HFF-Myc (cell line): ENCODE results near the gene VENTX.

Experiments used
- DNase-seq: peaks from one replicate; pipeline ENCODE4 v3.0.0-alpha.2; 2011; ENCODE audit warnings: low read depth; ENCODE audit errors: extremely low read depth
- H3K4me3 ChIP-seq: replicated peaks from 2 replicates; pipeline ENCODE4 v1.5.1; 2011; ENCODE audit warnings: low read depth, mild to moderate bottlenecking, control low read depth, low read length
- CTCF ChIP-seq: IDR thresholded peaks from 2 replicates; pipeline ENCODE4 v1.5.1; 2012; ENCODE audit warnings: mild to moderate bottlenecking, low read depth, low read length, control low read depth; ENCODE audit errors: missing control alignments

The VENTX gene

GRCh38 chr10:133249975-133250754 is 12.5 kb downstream of the VENTX start:
- DNase-seq, result no peak
- H3K4me3 ChIP-seq, result no peak overlapping the region
- no peak for TF ChIP-seq CTCF

- no peak for TF ChIP-seq CTCF
- no peak for DNase-seq
- H3K4me3 ChIP-seq, result no peak overlapping the region
Measured at GRCh38 chr10:133251388-133252222, 13.9 kb downstream of the VENTX start.

GRCh38 chr10:133252223-133252552 is 14.5 kb downstream of the VENTX start:
- H3K4me3 ChIP-seq, result no peak overlapping the region
- no peak for TF ChIP-seq CTCF

GRCh38 chr10:133253361-133253955 is 15.8 kb downstream of the VENTX start:
- no peak for TF ChIP-seq CTCF
- H3K4me3 ChIP-seq, result no peak overlapping the region
- no peak for DNase-seq

More at GRCh38 chr10:133252223-133252552, 14.5 kb downstream of the VENTX start:
- no peak for DNase-seq

GRCh38 chr10:133254421-133255120 is 16.9 kb downstream of the VENTX start:
- H3K4me3 ChIP-seq, result no peak overlapping the region
- no peak for TF ChIP-seq CTCF
- no peak for DNase-seq

GRCh38 chr10:133255323-133255722 is 17.7 kb downstream of the VENTX start:
- TF ChIP-seq CTCF, result no peak
- no peak overlapping the region for H3K4me3 ChIP-seq
- DNase-seq, result no peak
